GM19239 (cell line): ENCODE data around the gene NKX2-3.

Source experiments
- DNase-seq: peaks from one replicate; pipeline ENCODE4 v3.0.0; 2011; ENCODE audit warnings: low spot score; ENCODE audit not compliant: insufficient read length
- FAIRE-seq: peaks from 2 replicates; lab custom pipeline; 2011; peaks lifted over from hg19 to GRCh38; lab: Jason Lieb, UNC

Gene NKX2-3

DNA sequence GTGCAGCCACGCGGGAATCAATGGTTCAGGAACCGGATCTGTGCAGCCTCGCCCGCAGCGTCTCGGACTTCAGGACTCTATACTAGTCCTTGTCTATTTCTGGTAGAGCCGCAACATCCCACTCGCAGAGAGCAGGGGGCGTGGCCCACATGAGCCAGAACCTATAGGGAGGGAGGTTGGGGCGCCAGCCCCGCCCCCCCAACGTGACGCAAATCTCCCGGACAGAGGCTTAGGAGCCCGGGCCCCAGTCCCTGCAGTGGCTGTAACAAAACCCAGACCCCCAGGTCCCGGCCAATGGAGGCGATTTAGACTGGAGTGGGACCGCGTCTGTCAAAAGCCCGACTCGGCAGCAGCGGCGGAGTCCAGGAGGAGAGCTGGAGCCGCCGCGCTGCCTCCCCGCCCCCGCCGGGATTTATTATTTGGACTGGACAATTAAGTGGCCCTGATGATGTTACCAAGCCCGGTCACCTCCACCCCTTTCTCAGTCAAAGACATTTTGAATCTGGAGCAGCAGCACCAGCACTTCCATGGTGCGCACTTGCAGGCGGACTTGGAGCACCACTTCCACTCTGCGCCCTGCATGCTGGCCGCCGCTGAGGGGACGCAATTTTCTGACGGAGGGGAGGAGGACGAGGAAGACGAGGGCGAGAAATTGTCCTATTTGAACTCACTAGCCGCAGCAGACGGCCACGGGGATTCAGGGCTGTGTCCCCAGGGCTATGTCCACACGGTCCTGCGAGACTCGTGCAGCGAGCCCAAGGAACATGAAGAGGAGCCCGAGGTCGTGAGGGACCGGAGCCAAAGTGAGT, at the start of gene NKX2-3:
Gene NKX2-3, plus strand, starts transcription at position 256 of the 809 bp plus-strand sequence. Its CDS starts 190 bp downstream, at position 446.
- FAIRE-seq = no peak

DNA sequence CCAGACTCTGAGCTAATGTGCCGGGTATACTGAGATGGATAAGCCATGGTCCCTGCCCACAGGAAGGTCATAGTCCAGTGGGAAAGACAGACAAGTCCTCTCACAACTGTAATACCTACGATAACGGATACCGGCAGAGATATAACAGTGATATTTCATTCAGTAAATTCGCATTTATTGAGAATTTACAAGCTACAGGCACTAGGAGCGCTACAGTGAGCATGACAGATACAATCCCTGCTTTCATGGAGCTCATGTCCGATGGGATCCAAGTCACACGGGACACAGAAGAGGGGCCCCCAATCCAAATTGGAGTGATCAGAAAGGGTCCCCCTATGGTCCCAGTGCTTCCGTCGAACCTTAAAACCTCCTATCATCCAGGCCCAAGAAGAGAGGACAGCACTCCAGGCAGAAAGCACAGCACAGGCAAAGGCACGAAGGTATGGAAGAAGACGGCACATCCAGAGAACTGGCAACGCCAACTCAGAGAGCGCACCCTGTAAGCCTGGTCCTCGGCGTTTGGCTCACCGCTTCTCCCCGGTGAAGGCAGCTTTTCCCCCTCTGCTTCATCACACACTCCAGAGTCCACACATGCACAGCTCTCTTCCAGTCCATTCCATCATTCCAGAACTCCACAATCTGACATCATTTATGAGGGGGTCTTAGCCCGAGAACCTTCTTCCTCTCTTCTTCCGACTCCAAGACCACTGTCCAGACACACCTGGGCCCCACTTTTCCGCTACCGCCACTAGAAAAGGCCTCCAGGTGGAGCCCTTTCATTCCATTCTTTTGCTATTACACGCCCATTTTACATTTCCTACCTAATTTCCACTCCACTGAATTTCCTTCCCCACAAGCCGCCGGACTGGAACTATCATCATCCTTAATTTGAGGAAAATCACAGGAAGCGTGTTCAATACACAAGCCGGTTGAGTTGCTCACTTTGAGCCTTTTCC, 47.8 kb upstream of the NKX2-3 start:
- no peak for FAIRE-seq
- DNase-seq = no peak

More for the DNA sequence above, at the start of gene NKX2-3:
- DNase-seq = no peak

DNA sequence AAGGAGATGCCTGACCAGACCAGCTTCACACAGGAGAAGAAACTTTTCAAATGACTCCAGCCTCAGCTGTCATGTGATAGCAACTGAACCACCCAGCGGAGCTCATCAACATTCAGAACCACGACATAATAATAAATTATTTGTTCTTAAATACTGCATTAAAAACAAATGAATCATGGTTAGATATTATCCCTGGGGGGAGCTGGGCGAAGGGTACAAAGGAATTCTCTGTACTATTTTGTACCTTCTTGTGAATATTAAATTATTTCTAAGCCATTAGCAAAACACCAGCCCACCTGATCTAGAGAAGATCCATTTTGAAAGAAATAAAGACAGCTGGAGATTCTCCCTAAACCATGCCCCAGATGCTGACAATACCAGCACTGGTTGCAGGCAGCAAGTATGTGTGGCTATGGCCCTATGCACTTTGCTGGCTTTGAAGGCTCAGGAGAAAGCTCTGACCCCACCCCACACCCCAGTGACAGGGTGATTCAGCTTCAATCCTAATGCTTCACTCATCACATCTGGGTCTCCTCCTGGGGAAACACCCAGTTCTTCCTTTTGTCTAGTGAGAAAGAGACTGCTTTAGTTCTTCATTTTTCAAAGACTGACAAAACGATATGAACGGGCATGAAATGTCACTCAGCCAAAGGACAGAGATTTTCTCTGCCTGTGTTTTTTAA, 45.5 kb upstream of the NKX2-3 start:
- DNase-seq (no peak), FAIRE-seq (no peak)

DNA sequence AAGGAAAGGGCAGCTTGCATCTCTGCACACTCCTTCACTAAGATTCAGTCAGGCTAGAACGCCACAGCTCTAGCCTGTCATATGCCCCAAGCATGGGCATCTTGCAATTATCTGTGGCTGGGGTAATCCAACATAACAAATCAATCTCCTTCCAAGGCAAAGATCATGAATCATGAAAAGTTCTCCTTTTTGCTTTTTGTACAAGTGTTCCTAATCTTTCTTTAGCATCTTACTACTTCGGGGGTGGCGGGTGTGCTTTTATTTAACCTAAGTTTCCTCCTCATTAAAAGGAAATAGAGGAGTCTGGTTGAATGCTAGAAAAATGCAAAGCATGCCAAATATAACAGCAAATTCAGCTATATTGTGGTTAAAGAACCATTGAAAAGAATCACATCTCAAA, 43.5 kb upstream of the NKX2-3 start:
- no peak for FAIRE-seq
- no peak for DNase-seq

DNA sequence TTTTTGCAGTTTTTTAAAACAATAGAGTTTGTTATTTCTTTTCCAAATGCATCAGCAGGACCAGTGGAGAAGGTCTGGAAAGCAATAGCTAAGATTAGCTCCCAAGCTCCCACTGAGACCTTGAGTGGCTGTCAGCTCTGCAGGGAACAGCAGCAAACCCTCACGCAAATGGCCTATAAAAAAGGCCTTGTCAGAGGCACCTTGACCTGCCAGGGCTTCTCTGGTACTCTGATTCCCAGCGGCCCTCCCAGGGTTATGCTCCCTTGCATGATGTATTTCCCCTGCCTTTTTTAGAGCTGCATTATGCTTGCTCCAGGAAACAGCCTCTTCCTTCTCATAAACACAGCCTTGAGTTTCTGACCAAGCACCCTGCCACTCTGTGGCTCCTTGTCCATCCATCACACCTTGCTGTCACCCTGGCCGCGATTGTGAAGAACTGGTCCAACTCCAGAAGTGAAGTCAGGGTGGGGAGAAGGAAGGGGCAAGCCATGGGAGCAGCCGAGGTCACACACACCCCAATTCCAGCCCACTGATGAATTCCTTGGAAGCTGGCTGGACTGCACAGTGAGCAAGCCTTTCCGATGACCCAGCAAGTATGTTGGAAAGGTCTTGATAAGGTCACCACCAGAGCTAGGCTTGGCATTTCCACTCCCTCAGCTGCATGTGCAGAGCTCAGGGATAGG, 35.3 kb upstream of the NKX2-3 start:
- no peak for FAIRE-seq
- no peak for DNase-seq

DNA sequence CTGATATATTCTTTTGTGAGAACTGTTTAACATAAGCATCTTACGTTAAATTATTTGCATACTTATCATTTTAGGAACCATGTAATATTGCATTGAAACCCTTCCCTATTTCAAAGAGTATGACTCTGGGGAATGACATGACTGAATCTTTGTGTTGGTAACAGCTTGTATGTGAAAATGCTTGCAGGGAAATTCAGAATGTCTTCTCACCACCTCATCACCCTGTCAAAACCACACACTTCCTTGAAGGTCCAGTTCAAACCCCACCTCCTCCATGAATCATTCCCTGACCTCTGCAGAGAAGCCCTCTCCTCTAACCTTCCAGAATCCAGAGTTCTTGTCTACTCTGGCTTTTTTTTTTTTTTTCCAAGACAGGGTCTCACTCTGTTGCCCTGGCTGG, 26.3 kb upstream of the NKX2-3 start:
- FAIRE-seq (no peak), DNase-seq (no peak)

DNA sequence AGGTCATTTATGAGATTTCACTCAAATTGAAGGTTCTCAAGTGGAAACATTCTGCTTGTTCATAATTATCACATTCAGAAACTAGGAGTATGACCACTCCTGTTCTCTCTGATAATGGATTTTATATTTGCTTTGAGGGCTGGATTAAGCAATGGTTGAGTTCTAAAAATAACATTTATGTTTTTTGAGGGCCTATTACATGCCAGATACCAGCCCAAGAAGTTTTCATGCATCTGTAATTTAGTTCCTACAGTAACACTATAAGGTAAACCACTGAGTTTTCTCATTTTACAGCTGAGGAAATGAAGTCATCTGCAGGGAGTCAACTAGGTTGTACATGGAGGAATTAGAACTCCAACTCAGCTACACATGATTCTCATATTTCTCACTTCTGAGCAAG, 25.5 kb upstream of the NKX2-3 start:
- FAIRE-seq = no peak
- DNase-seq = no peak

DNA sequence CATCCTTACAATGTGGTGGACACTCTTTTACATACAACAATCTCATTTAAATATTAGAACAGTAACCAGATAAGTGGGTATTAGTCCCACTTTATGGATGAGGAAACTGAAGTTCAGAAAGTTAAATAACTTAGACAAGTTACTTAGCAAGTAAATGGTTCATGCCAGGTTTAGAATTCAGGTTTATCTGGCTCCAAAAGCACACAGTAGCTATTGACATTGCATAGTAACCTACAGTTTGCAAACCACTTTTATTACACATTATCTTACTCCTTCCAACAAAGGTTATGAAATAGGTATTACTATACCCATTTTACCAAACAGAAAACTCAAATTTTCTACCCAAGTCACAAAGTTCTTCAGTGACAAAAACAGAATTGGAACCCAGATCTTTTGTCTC, 19.7 kb upstream of the NKX2-3 start:
- no peak for FAIRE-seq

DNA sequence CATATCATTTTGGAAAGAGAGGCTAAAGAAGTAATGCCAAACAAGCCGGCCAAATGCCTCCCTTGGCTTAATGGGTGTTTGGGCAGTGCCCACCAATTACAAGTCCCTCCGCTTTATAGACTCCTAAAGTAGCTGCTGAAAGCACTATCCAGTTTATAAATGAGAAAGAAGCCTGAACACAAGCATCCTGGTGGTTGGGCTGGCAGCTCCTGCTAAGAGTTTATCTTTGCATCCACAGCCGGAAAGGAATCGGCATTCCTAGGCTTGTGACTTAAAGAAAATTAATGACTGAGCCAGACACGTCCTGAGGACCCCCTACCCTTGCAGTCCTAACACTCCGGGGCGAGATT, 13.1 kb upstream of the NKX2-3 start:
- FAIRE-seq = no peak

More for the DNA sequence above, 19.7 kb upstream of the NKX2-3 start:
- DNase-seq = no peak

DNA sequence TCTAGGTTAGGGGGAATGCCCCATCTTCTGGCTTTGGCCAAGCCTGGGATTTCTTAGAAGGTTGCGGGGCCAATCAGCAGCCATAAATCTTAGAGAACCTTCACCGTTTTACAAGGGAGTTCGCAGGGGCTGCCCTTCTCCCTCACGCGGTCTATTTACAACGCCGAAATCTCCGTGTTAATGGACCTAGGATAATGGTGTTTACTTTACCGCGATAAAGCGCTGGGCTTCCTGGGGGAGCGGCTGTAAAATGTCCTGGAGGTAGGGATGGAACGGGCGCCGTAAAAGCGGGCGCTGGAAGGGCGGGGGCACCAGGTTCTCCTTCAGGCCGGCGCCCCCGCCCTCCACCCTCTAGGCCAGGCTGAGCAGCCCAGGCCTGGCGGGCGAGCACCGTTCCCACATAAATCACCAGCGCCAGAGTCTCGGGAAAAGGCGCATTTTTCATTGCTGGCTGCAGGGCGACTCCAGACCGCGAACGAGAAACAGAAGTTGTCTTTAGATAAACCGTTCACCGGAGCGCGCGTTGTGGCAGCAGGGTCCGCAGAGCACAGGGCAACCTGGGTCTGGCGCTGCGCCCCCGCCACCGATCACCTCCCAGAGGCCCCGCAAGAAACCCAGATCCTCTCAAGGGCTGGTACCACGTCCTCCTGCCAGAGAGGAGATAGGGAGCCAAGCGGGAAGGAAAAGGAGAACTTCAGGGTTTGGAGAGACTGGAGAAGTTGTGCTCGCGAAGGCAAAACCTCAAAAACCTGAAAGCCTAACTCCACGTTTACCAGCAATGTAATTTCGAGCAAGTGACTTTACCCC, 12.5 kb upstream of the NKX2-3 start:
- DNase-seq (no peak), FAIRE-seq (no peak)

More for the DNA sequence above, 13.1 kb upstream of the NKX2-3 start:
- DNase-seq = no peak

DNA sequence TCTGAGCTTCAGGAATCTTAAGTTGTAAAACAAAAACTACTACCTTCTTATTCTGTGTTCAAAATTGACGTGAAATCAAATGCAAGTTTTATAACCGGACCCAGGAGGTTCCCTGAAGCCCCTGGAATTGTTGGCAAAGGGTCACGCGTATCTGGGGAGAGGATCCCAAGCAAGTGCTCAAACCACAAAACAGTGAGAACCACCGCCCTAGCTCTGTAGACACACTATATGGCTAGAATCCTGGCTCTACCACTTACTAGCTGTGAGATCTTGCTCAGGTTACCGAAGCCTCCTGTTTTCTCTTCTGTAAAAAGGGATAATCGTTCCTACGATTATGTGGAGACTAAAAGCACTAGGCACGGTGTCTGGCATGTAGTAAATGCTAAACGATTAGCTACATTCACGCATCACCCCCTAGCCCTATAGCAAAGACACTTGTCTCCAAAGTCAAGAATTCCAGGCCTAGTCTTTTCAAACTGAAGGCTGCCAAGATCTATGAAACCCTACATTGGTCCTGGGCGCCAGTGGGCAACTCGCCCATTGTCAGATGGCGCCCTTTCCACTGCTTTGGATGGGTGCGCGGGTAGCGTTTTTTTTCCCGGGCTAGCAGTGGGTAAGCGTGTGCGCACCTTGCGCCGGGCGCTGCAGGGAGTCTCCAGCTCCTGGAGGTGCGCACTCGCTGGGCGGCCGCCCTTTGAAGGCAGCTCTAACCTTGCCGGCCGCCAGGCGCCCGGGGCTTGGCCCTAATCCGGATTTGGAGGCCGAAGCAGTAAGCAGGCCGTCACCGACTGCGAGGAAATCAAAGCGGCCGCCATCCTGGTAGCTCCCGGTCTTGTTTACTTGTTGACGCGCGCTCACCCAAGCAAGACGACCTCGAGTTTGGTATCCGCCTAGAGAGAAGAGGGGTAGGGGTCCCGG, 11.6 kb upstream of the NKX2-3 start:
- FAIRE-seq (no peak), DNase-seq (no peak)

DNA sequence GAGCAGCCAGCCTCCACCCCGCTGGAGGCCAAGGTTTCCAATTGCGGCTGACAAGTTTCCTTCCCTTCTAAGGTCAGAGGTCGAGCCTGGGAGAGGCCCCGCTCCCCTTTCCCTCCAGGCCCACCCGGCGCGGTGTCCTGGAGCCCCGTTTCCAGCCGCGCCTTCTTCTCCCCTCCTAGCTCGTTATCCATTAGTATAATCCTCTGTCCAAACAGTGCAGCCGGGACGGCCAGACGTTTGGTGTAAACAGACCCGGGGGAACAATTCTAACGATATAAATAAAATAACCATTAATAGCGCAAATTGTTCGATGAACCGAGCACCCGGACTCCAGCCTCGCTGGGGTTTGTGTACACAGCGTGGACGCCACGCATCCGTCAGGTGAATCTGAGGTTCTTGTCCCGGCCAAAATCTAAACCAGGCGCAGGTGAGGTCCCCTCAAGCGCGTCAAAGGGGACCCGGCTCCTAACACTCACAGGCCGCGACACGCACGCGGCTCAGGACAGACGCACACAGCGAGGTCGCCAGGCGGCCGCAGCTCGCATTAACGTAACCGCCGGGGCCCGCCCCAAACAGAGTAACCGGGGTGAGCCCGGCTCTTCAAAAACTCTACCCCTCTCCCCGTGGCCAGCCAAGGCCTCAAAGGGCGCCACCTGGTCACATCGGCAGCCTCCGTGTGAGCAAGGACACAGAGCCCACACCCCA, 10.8 kb upstream of the NKX2-3 start:
- no peak for FAIRE-seq
- DNase-seq = no peak

DNA sequence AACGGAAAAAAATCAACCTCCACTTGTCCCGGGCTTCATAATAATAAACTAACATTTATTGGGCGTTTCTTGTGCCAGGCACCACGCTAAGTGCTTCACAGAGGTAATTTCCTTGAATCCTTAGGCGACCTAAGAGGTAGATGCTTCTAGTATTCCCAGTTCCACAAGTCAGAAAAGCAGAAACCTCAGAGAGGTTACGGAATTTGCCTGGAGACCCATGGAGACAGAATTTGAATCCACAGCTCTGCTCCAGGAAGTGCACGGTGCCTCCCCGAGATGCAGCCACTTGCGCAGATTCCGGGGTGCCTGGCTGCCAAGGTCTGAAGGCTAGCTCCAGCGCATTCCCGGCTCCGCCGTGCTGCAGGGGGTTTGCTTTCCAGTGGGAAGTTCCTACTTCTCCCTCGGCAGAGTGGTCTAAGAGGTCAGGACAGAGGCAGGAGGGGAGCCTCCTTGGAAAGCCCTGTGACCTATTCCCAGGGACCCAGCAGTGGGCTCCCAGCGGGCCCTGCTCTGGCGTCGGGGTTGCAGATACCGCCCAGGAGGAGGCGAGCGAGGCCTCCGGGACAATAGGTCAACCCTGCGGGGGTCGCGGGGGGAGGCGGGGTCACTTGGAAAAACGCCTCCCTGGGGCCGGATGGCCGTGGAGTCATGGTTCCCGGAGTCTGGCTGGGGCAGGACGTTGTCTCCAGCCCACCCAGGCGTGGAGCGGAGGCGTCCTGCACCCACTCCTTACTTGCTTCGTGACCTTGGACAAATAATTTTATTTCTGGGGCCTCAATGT, 10.1 kb upstream of the NKX2-3 start:
- FAIRE-seq = no peak
- no peak for DNase-seq

DNA sequence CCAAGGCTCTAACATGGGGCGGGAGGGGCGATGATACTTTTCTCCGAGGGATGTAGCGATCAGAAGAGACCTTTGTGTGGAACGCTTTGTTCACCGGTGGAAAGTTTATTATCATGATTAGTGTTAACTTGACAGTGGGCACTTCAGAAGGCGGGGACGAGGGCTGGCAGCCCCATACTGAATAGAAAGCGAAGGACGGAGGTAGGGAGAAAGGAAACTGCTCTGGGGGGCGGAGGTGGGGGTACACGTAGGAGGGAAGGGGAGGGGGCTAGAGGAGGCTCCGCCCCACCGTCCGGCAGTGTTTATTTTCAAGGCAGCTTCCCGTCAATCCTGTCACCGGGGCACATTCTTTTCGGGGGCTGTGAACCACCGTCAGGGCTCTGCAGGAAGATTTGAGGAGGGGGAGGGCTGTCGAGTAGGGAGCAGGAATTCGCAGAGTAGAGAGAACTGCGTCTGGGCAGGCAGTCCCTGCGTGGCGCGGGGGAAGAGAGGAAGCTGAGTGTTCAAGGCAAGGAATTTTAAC, 9.4 kb upstream of the NKX2-3 start:
- DNase-seq (no peak), FAIRE-seq (no peak)

DNA sequence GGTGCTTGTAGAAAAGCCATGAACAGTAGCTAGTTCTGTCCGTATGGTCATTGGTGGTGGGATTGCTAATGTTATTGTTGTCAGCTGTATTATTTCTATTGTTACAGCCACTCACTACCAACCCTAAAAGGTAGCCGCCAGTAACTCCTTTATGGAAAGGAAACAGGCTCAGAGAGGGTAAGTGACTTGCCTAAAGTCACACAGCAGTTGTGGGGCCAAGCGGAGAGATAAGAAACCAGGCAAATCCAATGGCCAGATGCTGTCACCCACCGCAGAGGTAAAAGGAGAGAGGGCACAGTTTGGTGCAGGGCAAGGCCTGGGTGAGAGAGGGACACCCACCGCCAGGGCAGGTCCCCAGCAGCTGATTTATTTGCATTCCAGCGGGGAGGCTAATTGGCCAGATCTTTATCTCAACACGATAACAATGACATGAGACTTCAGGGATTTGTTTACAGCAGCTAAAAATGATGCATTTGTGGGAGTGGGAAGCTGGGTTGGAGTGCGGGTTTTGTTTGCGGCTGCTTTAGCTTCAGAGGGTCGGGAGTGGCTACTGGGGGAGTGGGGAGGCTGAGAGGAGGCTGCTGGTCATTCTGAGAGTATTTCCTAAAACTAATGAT, 8.6 kb upstream of the NKX2-3 start:
- FAIRE-seq (no peak), DNase-seq (no peak)

DNA sequence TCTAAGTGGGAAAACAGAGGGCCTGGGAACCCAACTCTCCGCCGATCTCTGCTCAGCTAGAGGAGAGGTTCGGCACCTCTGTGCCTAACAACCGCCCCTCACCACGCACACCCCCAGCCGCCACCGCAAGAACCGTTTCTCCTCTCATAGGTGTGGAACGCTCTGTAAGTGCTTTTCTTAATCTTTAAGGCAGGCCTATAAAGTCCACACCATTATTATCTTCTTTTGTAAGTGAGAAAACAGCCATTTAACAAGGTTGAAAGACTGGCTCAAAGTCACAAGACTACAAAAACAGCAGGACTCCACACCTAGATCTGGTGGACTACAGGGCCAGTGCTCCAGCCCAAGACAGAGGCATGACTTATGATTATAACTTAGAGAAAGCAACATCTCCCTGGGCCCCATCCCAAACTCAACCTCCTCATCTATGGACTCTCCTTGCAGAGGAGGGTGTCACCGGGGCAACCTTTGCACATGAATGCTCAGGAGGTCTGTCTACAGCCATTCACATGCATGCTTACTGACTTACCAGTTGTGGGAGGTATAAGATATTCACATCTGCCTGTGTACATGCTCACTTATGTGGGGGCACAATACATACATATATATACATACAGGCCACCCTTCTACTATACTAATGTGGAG, 7.9 kb upstream of the NKX2-3 start:
- FAIRE-seq (no peak), DNase-seq (no peak)
